ENCODE measurements around the gene NHSL2. TPM values are rescaled to one million over a fixed set of nuclear protein-coding genes. Genes with fewer than 3 reads are reported as not detected.
"Not testable (repeated sequence)": the region's sequence is repeated elsewhere in the genome, so short reads cannot be mapped to it uniquely, and the experiment has no call there.

NHSL2 gene
- total RNA-seq, 1 donor from 2014 or later = 3.8 TPM

DNA sequence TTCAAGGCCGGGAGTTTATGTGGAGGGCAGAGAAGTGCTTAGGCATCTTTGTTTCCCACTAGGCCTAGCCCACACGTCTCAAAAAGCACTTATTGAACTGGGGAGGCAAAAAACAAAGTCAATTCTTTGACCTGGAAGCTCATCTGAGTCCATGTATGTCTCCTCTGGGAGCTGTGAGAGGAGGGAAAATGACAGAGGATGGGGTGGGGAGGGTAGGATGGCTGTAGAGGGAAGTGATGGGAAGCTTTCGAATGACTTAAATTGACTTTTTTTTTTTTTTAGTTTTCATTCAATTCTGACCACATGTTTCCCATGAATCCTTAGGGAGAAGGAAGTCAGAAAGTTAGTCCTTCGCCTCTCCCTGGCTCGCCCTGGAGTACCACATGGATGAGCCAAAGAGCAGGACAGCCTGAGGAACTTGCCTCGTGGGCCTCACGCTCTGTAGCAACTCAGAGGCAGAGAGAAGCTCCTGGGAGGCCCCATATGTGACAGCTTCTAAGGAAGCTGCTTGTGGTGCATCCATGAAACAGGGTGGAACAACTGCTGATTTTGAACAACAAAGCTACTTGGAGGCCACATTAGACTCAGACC is 45.0 kb downstream of the NHSL2 start:
- TF ChIP-seq, protein P1, sequence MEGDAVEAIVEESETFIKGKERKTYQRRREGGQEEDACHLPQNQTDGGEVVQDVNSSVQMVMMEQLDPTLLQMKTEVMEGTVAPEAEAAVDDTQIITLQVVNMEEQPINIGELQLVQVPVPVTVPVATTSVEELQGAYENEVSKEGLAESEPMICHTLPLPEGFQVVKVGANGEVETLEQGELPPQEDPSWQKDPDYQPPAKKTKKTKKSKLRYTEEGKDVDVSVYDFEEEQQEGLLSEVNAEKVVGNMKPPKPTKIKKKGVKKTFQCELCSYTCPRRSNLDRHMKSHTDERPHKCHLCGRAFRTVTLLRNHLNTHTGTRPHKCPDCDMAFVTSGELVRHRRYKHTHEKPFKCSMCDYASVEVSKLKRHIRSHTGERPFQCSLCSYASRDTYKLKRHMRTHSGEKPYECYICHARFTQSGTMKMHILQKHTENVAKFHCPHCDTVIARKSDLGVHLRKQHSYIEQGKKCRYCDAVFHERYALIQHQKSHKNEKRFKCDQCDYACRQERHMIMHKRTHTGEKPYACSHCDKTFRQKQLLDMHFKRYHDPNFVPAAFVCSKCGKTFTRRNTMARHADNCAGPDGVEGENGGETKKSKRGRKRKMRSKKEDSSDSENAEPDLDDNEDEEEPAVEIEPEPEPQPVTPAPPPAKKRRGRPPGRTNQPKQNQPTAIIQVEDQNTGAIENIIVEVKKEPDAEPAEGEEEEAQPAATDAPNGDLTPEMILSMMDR (IDR thresholded peaks at IDR 0.05; ENCODE audit: borderline replicate concordance) = no peak
- peak; percentile 13 for DNase-seq
- Histone ChIP-seq H3K27ac (replicated peaks) (peak overlapping the region; percentile 42), H3K4me3 (no peak overlapping the region), H3K9me3 (replicated peaks) (peaks cover 2% of the 10 kb centered on the region), H3K27me3 (ENCODE audit: low read depth) (no peaks in the 10 kb centered on the region), H3K4me1 (peaks cover 8% of the 10 kb centered on the region), H3K36me3 (no peaks in the 10 kb centered on the region)
- intact Hi-C loops (cut with micrococcal nuclease) = no loop called here

DNA sequence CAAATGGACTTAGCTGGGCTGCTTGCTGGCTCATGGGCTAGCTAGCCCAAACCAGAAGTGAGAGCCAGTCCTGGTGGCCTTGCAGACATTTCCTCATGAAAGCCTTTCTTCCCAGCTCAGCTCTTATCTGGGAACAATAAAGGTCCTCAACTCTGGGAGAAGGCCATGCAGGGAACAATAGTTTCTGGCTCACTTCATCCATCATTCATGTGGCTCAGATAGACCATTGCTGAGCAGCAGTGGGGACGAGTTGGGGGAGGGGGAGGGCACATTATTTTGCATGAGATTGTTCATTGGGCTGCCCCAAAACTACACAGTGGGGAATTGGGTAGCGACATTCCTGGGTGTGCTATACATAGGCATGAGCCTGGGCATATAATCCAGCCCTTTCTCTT is 47.6 kb downstream of the NHSL2 start:
- Histone ChIP-seq H3K36me3 (no peaks in the 10 kb centered on the region), H3K4me3 (no peak overlapping the region), H3K4me1 (peaks cover 8% of the 10 kb centered on the region), H3K27ac (replicated peaks) (no peak overlapping the region), H3K9me3 (replicated peaks) (peaks cover 5% of the 10 kb centered on the region), H3K27me3 (ENCODE audit: low read depth) (no peaks in the 10 kb centered on the region)
- intact Hi-C loops (cut with micrococcal nuclease) = no loop called here
- no peak for DNase-seq
- TF ChIP-seq, protein P1 (IDR thresholded peaks at IDR 0.05; ENCODE audit: borderline replicate concordance) = no peak

DNA sequence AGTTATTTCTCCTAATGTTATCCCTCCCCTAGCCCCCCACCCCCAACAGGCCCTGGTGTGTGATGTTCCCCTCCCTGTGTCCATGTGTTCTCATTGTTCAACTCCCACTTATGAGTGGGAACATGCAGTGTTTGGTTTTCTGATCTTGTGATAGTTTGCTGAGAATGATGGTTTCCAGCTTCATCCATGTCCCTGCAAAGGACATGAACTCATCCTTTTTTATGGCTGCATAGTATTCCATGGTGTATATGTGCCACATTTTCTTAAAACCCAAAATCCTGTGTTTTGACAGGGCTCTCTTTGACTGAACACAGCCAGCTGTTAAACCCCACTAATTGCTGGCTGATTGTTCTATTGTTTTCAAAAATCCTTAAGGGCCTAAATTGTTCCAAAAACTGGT is 53.5 kb downstream of the NHSL2 start:
- intact Hi-C loops (cut with micrococcal nuclease); DNase-seq; H3K27me3 ChIP-seq (ENCODE audit: low read depth); H3K36me3 ChIP-seq; H3K27ac ChIP-seq (replicated peaks); H3K4me1 ChIP-seq; H3K9me3 ChIP-seq (replicated peaks); H3K4me3 ChIP-seq: not testable (repeated sequence)

DNA sequence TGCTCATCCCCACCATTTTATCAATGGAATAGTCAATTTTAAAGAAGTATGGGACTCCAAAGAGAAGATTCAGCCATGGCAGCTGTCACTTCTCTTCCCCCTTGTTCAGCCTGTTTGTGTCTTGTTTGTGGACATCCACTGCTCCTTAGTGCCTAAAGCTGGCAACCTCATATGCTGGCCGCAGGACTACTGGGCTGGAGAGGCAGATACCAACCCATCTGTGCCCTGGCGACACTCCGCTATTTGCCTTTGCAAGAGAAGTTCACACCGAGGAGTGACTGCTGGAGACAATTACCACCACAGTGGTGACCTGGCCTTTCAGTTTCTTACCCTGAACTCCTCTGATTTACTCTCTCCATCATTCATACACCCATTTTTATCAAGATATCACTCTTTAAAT is 64.3 kb downstream of the NHSL2 start:
- DNase-seq = no peak
- TF ChIP-seq, protein P1 (IDR thresholded peaks at IDR 0.05; ENCODE audit: borderline replicate concordance) = no peak
- intact Hi-C loops (cut with micrococcal nuclease) = no loop called here
- Histone ChIP-seq H3K4me1 (no peaks in the 10 kb centered on the region), H3K36me3 (no peaks in the 10 kb centered on the region), H3K27me3 (ENCODE audit: low read depth) (no peaks in the 10 kb centered on the region), H3K4me3 (no peak overlapping the region), H3K9me3 (replicated peaks) (no peaks in the 10 kb centered on the region), H3K27ac (replicated peaks) (no peak overlapping the region)

DNA sequence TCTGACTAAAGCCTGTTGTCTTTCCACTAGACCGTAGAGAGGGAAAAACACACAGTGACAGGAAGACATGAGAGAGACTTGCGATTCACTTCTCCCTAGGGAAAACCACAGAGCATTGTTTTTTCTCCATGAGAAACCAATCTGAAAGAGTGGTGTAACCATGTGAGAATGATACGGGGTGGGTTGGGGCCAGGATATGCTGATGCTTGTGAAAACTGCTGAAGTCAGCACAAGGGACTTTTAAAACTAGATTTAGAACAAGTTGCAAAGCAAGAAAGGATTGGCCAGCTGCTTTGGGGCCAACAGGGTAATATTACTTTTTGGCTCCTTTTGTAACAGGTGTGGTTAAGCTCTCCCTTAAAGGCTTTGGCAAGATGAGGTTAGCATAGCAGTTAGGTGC is 66.1 kb downstream of the NHSL2 start:
- Histone ChIP-seq H3K27ac (replicated peaks) (no peak overlapping the region), H3K36me3 (no peaks in the 10 kb centered on the region), H3K27me3 (ENCODE audit: low read depth) (no peaks in the 10 kb centered on the region), H3K4me3 (no peak overlapping the region), H3K4me1 (no peaks in the 10 kb centered on the region), H3K9me3 (replicated peaks) (no peaks in the 10 kb centered on the region)
- intact Hi-C loops (cut with micrococcal nuclease) = no loop called here
- TF ChIP-seq, protein P1 (IDR thresholded peaks at IDR 0.05; ENCODE audit: borderline replicate concordance) = no peak
- DNase-seq = no peak

DNA sequence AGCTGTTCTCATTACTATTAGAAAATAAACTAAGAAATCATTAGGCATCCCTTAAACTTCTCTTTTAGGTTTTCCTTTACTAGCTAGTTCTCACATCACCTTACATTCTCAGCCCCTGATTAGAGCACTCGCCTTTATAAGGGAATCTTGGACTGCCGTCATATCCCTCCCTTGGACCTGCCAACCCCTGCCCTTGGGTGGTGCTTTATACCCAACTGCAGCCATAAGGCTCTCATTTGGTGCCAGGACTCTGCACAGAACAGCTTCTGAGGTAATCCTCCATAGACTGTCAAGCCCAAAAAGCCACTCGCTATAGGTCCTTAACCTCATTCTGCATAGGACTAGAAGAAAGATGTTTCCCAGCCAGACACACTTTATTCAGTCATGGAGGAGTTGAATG is 67.5 kb downstream of the NHSL2 start:
- H3K27me3 ChIP-seq (ENCODE audit: low read depth) = no peaks in the 10 kb centered on the region
- H3K4me3 ChIP-seq = no peak overlapping the region
- no peaks in the 10 kb centered on the region for H3K36me3 ChIP-seq
- DNase-seq = no peak
- no peak overlapping the region for H3K27ac ChIP-seq (replicated peaks)
- no peaks in the 10 kb centered on the region for H3K4me1 ChIP-seq
- intact Hi-C loops (cut with micrococcal nuclease) = no loop called here
- H3K9me3 ChIP-seq (replicated peaks) = no peaks in the 10 kb centered on the region
- TF ChIP-seq, protein P1 (IDR thresholded peaks at IDR 0.05; ENCODE audit: borderline replicate concordance) = no peak

Data from left ventricle myocardium inferior (tissue), 1 donor.